Measurements from ENCODE around the gene GLT1D1.

Gene GLT1D1

DNA sequence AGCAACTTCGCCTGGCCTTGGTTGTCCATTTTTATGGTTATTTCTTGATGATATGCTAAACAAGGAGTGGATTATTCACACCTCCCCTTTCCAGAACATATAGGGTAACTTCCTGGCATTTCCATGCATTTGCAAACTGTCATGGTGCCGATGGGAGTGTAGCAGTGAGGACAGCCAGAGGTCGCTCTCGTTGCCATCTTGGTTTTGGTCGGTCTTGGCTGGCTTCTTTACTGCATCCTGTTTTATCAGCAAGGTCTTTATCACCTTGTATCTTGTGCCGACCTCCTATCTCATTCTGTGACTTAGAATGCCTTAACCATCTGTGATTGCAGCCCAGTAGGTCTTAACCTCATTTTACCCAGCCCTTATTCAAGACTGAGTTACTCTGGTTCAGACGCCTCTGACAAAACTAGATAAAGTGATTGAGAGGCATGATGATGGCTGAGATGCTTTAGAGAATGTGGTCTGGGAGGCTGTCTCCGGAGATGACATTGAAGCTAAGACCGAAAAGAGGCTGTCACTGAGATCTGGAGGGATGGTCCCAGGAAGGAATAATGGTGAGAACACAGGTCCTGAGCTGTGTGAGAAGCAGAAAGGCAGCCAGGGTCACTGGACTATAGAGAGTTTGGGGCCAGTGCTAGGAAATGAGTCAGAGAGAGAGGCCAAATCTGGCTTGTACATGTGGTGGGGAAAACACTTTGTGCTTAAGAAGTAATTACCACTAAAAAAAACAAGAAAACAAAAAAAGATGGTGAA, 2.9 kb downstream of the GLT1D1 start:
- DNase-seq (ENCODE audit: low read depth in 2 of 2), result no peak

DNA sequence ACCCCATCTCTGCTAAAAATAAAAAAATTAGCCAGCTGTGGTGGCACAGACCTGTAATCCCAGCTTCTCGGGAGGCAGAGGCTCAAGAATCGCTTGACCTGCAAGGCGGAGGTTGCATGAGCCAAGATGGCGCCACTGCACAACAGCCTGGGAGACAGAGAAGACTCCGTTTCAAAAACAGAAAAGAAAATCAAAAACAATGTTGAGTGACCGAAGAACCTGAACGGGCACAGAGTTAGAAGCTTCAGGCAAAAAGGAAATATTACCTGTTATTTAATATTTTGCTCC, 3.5 kb downstream of the GLT1D1 start:
- DNase-seq (ENCODE audit: low read depth in 2 of 2), result no peak

- no peak for DNase-seq (ENCODE audit: low read depth in 2 of 2)
Measured at GRCh38 chr12:128857133-128857763, 4.0 kb downstream of the GLT1D1 start.

GRCh38 chr12:128859311-128859710, 6.0 kb downstream of the GLT1D1 start:
- DNase-seq (ENCODE audit: low read depth in 2 of 2), result no peak

GRCh38 chr12:128861226-128862016, 8.1 kb downstream of the GLT1D1 start:
- no peak for DNase-seq (ENCODE audit: low read depth in 2 of 2)

DNA sequence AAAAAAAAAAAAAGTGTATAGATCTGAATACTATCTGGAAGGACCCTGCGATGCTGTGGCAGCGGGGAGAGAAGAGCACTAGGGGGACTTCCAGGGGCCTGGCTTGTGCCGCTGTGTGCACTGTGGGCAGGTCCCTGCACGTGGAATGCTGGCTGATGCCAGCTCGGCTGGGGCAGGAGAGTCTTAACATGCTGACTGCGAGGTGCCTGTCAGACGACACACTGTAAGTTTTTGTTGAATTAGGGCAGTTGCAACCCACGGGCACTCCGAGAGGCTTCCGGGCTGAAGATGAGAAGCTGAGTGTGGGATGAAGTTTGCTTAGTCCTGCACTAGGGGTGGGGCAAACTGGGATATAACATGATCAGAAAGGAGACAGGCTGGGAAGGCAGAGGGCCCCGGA, 10.7 kb downstream of the GLT1D1 start:
- no peak for DNase-seq (ENCODE audit: low read depth in 2 of 2)

DNA sequence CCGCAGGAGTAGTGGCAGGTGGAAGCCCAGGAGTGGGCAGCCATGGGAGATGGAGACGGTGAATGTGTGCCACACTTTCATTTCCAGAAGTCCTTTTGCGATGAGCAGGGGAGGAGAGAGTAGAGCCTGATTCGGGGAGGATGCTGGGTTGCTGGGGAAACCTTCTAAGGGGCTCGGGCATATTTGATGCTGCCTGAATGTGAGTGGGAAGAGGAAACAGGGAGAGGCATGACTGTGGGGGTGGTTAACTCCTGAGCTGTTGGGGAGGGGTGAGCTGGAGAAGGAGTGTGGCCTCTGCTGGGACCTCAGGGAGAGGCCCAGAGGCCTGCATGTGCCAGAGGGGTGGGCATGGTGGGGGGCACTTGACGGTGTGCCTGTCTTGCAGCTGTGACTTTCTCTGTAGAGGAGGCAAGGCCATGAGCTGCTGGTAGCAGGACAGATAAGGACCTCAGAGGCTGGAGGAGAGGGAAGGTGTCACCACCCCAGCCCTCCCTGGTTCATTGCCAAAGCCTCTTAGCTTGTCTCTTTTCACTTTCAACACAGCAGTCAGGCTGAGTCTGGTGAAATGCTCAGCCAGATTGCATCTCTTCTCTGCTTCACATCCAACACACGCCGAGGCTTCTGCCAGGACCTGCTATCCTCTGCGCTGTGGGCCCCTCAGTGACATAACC, 11.4 kb downstream of the GLT1D1 start:
- DNase-seq (ENCODE audit: low read depth in 2 of 2), result no peak

- DNase-seq (ENCODE audit: low read depth in 2 of 2), result no peak
Measured at GRCh38 chr12:128867466-128867865, 14.2 kb downstream of the GLT1D1 start.

- DNase-seq (ENCODE audit: low read depth in 2 of 2), result no peak
Measured at GRCh38 chr12:128871516-128871892, 18.2 kb downstream of the GLT1D1 start.

- no peak for DNase-seq (ENCODE audit: low read depth in 2 of 2)
Measured at GRCh38 chr12:128872303-128872702, 19.0 kb downstream of the GLT1D1 start.

GRCh38 chr12:128876559-128876958, 23.3 kb downstream of the GLT1D1 start:
- DNase-seq (ENCODE audit: low read depth in 2 of 2), result no peak

GRCh38 chr12:128879898-128880764, 26.9 kb downstream of the GLT1D1 start:
- DNase-seq (ENCODE audit: low read depth in 2 of 2), result no peak

GRCh38 chr12:128891856-128892255, 38.6 kb downstream of the GLT1D1 start:
- DNase-seq (ENCODE audit: low read depth in 2 of 2), result no peak

DNA sequence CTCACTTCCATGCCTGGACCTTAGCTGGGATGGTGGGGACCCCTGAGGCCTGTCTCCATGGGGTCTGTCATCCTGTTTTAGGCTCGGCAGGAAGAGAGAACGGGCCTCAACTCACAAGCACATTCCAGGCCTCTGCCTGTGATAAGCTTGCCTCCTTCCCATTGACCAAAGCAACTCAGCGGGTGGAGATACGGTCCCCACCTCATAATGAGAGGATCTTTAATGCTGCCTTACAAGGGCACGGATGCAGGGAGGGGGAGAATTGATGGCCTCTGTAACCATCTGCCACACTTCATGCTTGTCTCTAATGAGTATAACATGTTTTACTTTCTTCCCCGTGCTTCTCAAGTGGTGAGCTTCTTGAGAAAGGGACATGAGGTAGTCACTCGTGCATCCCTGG, 50.0 kb downstream of the GLT1D1 start:
- no peak for DNase-seq (ENCODE audit: low read depth in 2 of 2)

DNA sequence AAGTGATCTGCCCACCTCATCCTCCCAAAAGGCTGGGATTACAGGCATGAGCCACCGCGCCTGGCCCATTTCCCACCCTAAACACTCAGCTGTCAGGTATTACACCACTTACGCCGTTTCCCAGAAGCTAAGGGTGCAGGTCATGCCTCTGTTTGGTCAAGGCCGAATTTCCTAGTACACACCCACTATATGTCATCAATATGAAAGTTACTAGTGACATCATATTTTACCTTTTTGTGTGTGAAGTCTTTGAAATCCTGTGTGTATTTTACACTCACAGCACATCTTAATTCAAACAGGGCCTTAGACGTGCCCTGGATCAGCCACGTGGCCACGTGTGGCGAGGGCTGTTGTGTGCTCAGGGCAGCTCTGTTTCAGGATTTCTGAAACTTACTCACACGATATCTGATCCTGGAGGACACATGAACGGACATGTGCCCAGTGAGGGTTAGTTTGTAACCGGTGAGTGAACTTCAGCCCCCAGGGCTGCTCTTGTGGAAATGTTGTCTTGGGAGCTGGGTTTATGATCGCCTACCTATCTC, 51.8 kb downstream of the GLT1D1 start:
- no peak for DNase-seq (ENCODE audit: low read depth in 2 of 2)

- DNase-seq (ENCODE audit: low read depth in 2 of 2), result no peak
Measured at GRCh38 chr12:128906485-128907137, 53.3 kb downstream of the GLT1D1 start.

- DNase-seq (ENCODE audit: low read depth in 2 of 2), result no peak
Measured at GRCh38 chr12:128908254-128908653, 55.0 kb downstream of the GLT1D1 start.

GRCh38 chr12:128909653-128910052, 56.4 kb downstream of the GLT1D1 start:
- DNase-seq (ENCODE audit: low read depth in 2 of 2), result no peak

DNA sequence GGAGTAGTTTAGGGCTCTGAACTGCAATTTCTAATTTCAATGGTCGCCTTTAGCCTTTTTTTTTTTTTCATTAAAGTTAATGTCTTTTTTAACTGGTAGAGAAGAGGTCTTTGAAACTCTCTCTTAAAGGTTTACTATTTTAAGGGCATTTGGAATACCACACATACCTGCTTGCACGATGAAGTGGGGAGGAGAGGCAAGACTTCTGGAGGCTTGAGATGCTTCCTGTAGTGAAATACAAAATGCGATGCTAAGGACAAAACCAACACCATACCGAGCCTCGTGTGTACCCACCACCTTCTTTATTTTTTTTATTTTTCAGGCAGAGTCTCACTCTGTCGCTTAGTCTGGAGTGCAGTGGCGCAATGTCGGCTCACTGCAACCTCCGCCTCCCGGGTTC, 57.4 kb downstream of the GLT1D1 start:
- DNase-seq (ENCODE audit: low read depth in 2 of 2), result no peak

GRCh38 chr12:128911861-128912260, 58.6 kb downstream of the GLT1D1 start:
- DNase-seq (ENCODE audit: low read depth in 2 of 2), result no peak

Data from stimulated activated CD8-positive, alpha-beta memory T cell treated with anti-CD3 and anti-CD28 coated beads, Interleukin-2, amount 100 ng/mL, for 48 hours (primary cell).